WTC11 (cell line): ENCODE results near the gene FBXL2.

ENCODE experiments used
- MYBL2 ChIP-seq: sonication (generic); formaldehyde crosslinking; IDR thresholded peaks from 2 replicates; pipeline ENCODE4 v1.8.1; 2023; ENCODE audit warnings: mild to moderate bottlenecking, moderate library complexity, missing genetic modification reagents
- NFE2L1 ChIP-seq: sonication (generic); formaldehyde crosslinking; IDR thresholded peaks from 2 replicates; pipeline ENCODE4 v1.8.1; 2023; ENCODE audit warnings: missing genetic modification reagents
- SMAD4 ChIP-seq: sonication (generic); formaldehyde crosslinking; IDR thresholded peaks from 2 replicates; pipeline ENCODE4 v1.8.0; 2022; ENCODE audit warnings: mild to moderate bottlenecking, missing genetic modification reagents
- ZNF317 ChIP-seq: sonication (generic); formaldehyde crosslinking; IDR thresholded peaks from 2 replicates; pipeline ENCODE4 v1.8.1; 2023; ENCODE audit warnings: low read depth, mild to moderate bottlenecking, moderate library complexity, missing genetic modification reagents, borderline replicate concordance
- TF ChIP-seq, protein P1 (sequence below): fragments of 200-600 bp; IDR thresholded peaks from 2 replicates; pipeline ENCODE4 v1.8.0; 2022; ENCODE audit warnings: antibody characterized with exemption
- TF ChIP-seq, protein P2 (sequence below): sonication (generic); formaldehyde crosslinking; IDR thresholded peaks from 2 replicates; pipeline ENCODE4 v1.8.1; 2023; ENCODE audit warnings: mild to moderate bottlenecking, missing genetic modification reagents
- TF ChIP-seq, protein P3 (sequence below): sonication (generic); formaldehyde crosslinking; IDR thresholded peaks from 2 replicates; pipeline ENCODE4 v1.8.1; 2022; ENCODE audit warnings: low read depth, mild to moderate bottlenecking, moderate library complexity, missing genetic modification reagents, borderline replicate concordance
- TF ChIP-seq, protein P4 (sequence below): sonication (generic); formaldehyde crosslinking; conservative IDR thresholded peaks from 2 replicates; pipeline ENCODE4 v1.8.1; 2023; ENCODE audit warnings: mild to moderate bottlenecking, low read depth, missing genetic modification reagents, moderate library complexity
- TF ChIP-seq, protein P5 (sequence below): sonication (generic); formaldehyde crosslinking; IDR thresholded peaks from 2 replicates; pipeline ENCODE4 v1.8.0; 2023; ENCODE audit warnings: missing genetic modification reagents
- TF ChIP-seq, protein P6 (sequence below): sonication (generic); formaldehyde crosslinking; IDR thresholded peaks from 2 replicates; pipeline ENCODE4 v1.8.1; 2022; ENCODE audit warnings: mild to moderate bottlenecking, missing genetic modification reagents, moderate library complexity, borderline replicate concordance
- TF ChIP-seq, protein P7 (sequence below): sonication (generic); formaldehyde crosslinking; IDR thresholded peaks from 2 replicates; pipeline ENCODE4 v1.8.0; 2022; ENCODE audit warnings: mild to moderate bottlenecking, missing genetic modification reagents

DNA sequence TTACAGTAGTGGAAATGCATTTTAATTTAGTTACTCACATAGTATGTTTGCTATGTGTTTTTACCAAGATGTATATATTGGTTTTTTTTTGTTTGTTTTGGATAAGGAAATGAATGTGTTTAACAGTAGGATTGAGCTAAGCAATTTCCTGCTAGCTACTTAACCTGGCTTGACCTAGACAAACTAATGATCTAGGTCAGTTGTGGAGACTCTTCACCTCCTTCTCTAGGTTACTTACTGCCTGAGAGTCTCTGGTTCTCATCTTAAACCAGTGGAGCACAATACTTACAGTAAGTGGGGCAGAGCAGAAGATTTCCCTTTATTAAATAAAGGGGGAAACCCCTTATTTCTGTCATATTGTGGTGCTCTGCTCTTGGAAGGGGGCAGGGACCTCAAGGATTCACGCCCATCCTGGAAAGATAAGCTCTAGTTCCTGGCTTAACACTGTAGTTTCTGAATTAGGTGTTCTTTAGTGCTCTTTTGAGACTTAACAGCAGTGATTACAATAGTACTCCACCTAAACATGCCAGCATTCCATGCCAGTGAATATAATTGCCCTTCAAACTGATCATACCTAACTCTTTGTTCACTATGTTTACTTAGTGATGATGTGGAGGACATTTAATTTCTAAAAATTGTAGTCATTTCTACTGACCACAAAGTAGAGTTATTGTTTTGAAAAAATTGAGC, 83.0 kb downstream of the FBXL2 start:
- TF ChIP-seq, protein P1, sequence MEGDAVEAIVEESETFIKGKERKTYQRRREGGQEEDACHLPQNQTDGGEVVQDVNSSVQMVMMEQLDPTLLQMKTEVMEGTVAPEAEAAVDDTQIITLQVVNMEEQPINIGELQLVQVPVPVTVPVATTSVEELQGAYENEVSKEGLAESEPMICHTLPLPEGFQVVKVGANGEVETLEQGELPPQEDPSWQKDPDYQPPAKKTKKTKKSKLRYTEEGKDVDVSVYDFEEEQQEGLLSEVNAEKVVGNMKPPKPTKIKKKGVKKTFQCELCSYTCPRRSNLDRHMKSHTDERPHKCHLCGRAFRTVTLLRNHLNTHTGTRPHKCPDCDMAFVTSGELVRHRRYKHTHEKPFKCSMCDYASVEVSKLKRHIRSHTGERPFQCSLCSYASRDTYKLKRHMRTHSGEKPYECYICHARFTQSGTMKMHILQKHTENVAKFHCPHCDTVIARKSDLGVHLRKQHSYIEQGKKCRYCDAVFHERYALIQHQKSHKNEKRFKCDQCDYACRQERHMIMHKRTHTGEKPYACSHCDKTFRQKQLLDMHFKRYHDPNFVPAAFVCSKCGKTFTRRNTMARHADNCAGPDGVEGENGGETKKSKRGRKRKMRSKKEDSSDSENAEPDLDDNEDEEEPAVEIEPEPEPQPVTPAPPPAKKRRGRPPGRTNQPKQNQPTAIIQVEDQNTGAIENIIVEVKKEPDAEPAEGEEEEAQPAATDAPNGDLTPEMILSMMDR: no peak
- no peak for TF ChIP-seq ZNF317 (CRISPR knock-in tag)
- TF ChIP-seq, protein P2, sequence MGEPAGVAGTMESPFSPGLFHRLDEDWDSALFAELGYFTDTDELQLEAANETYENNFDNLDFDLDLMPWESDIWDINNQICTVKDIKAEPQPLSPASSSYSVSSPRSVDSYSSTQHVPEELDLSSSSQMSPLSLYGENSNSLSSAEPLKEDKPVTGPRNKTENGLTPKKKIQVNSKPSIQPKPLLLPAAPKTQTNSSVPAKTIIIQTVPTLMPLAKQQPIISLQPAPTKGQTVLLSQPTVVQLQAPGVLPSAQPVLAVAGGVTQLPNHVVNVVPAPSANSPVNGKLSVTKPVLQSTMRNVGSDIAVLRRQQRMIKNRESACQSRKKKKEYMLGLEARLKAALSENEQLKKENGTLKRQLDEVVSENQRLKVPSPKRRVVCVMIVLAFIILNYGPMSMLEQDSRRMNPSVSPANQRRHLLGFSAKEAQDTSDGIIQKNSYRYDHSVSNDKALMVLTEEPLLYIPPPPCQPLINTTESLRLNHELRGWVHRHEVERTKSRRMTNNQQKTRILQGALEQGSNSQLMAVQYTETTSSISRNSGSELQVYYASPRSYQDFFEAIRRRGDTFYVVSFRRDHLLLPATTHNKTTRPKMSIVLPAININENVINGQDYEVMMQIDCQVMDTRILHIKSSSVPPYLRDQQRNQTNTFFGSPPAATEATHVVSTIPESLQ (CRISPR knock-in tag): no peak
- TF ChIP-seq, protein P3, sequence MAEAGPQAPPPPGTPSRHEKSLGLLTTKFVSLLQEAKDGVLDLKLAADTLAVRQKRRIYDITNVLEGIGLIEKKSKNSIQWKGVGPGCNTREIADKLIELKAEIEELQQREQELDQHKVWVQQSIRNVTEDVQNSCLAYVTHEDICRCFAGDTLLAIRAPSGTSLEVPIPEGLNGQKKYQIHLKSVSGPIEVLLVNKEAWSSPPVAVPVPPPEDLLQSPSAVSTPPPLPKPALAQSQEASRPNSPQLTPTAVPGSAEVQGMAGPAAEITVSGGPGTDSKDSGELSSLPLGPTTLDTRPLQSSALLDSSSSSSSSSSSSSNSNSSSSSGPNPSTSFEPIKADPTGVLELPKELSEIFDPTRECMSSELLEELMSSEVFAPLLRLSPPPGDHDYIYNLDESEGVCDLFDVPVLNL (CRISPR knock-in tag): no peak
- TF ChIP-seq, protein P4, sequence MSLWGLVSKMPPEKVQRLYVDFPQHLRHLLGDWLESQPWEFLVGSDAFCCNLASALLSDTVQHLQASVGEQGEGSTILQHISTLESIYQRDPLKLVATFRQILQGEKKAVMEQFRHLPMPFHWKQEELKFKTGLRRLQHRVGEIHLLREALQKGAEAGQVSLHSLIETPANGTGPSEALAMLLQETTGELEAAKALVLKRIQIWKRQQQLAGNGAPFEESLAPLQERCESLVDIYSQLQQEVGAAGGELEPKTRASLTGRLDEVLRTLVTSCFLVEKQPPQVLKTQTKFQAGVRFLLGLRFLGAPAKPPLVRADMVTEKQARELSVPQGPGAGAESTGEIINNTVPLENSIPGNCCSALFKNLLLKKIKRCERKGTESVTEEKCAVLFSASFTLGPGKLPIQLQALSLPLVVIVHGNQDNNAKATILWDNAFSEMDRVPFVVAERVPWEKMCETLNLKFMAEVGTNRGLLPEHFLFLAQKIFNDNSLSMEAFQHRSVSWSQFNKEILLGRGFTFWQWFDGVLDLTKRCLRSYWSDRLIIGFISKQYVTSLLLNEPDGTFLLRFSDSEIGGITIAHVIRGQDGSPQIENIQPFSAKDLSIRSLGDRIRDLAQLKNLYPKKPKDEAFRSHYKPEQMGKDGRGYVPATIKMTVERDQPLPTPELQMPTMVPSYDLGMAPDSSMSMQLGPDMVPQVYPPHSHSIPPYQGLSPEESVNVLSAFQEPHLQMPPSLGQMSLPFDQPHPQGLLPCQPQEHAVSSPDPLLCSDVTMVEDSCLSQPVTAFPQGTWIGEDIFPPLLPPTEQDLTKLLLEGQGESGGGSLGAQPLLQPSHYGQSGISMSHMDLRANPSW (CRISPR knock-in tag): no peak
- TF ChIP-seq, protein P5, sequence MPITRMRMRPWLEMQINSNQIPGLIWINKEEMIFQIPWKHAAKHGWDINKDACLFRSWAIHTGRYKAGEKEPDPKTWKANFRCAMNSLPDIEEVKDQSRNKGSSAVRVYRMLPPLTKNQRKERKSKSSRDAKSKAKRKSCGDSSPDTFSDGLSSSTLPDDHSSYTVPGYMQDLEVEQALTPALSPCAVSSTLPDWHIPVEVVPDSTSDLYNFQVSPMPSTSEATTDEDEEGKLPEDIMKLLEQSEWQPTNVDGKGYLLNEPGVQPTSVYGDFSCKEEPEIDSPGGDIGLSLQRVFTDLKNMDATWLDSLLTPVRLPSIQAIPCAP (CRISPR knock-in tag): no peak
- TF ChIP-seq, protein P6, sequence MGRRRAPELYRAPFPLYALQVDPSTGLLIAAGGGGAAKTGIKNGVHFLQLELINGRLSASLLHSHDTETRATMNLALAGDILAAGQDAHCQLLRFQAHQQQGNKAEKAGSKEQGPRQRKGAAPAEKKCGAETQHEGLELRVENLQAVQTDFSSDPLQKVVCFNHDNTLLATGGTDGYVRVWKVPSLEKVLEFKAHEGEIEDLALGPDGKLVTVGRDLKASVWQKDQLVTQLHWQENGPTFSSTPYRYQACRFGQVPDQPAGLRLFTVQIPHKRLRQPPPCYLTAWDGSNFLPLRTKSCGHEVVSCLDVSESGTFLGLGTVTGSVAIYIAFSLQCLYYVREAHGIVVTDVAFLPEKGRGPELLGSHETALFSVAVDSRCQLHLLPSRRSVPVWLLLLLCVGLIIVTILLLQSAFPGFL: no peak
- TF ChIP-seq NFE2L1 (CRISPR knock-in tag): no peak
- TF ChIP-seq, protein P7, sequence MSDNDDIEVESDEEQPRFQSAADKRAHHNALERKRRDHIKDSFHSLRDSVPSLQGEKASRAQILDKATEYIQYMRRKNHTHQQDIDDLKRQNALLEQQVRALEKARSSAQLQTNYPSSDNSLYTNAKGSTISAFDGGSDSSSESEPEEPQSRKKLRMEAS: no peak
- TF ChIP-seq MYBL2 (CRISPR knock-in tag): no peak
- TF ChIP-seq SMAD4 (CRISPR knock-in tag): no peak
